GM18499 (cell line): ENCODE results near the gene MARK3.

Experiments
- ATAC-seq: cut with Tn5 transposase; IDR thresholded peaks from one replicate; pipeline ENCODE4 v1.9.1; 2021; ENCODE audit warnings: moderate number of reproducible peaks; ENCODE audit not compliant: insufficient read depth, unreplicated experiment

The MARK3 gene

DNA sequence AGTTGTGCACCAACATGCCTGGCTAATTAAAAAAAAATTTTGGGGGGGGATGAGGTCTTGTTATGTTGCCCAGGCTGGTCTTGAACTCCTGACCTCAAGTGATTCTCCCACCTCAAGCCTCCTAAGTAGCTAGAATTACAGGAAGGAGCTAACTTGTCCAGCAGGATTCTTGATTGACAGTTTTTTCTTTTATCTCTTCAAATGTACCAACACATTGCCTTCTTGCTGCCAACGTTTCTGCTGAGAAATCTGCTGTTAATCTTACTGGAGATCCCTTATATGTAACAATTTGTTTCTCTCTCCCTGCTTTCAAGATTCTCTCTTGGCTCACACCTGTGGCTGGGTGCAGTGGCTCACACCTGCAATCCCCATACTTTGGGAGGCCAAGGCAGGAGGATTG, 22.4 kb upstream of the MARK3 start:
- ATAC-seq: no peak

DNA sequence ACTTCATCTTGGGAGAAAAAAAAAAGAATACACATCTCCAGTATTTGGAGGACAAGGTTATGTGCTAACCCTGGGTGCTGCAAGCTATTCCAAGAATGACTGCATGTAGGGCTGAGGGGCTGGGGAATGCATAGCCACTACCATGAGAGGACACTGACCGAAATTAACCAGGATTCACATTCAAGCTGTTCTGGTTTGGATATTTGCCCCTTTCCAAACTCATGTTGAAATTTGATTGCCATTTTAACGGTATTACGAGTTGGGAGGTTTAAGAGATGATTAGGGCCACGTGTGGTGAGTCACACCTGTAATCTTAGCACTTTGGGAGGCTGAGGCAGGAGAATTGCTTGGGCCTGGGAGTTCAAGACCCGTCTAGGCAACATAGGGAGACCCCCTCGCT, 18.5 kb upstream of the MARK3 start:
- ATAC-seq: no peak

- ATAC-seq: no peak
These were observed 17.2 kb upstream of the MARK3 start for GRCh38 chr14:103367995-103368394.

GRCh38 chr14:103370087-103370486, 15.1 kb upstream of the MARK3 start:
- ATAC-seq: no peak

GRCh38 chr14:103372017-103372416, 13.2 kb upstream of the MARK3 start:
- ATAC-seq: no peak

DNA sequence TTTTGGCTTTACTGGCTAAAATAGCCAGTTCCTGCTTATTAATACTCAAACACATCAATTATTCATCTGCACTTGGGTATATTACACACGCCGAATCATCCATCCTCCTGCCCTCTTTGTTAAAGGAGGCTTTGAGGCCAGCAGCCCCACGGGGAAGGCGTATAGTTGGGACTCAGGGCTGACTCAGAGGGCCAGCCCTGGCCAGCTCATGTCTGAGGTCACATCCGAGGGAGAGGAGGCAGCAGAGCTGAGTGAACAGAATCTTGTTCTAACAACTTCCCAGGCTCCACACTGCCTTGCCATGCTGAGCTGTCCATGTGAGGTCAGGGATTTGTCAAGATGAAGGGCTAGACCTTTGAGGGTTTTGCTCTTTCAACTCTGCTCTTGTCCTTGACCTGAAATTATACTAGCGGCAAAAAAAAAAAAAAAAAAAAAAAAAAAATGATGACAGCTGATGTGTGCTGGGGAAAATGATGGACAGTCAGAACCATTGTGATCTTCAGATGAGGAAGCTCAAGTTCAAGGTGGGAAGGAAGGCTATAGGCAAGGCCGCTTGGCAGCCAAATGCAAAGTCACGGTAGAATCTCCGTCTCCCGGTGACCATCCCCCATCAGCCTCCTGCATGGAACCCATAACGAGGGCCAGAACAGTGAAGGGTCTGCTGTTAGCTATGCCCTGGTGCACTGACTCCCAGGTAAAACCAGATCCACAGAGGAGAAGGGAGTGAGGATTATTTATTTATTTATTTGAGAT, 12.5 kb upstream of the MARK3 start:
- no peak for ATAC-seq

GRCh38 chr14:103374121-103374520, 11.1 kb upstream of the MARK3 start:
- ATAC-seq: no peak

GRCh38 chr14:103377522-103378037, 7.6 kb upstream of the MARK3 start:
- ATAC-seq: no peak

GRCh38 chr14:103378038-103378854, 7.0 kb upstream of the MARK3 start:
- ATAC-seq: no peak

DNA sequence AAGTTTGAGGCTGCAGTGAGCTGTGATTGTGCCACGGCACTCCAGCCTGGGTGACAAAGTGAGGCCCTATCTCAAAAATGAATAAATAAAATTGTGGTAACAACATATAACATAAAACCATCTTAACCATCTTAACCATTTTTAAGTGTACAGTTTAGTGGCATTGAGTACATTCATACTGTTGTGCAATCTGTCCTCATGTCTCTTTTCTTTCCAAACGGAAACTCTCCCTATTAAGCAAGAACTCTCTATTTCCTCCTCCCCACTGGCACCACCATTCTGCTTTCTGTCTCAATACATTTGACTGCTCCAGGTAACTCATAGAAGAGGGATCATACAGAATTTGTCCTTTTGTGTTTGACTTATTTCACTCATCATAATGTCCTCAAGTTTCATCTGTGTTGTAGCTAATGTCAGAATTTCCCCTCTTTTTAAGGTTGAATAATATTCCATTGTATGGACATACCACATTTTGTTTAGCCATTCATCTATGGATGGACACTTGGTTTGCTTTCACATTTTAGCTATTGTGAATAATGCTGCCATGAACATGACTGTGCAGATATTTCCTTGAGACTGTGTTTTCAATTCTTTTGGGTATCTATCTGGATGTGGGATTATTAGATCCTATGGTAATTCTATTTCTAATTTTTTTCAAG, 4.4 kb upstream of the MARK3 start:
- ATAC-seq: no peak

GRCh38 chr14:103382376-103382775, 2.8 kb upstream of the MARK3 start:
- ATAC-seq: no peak

DNA sequence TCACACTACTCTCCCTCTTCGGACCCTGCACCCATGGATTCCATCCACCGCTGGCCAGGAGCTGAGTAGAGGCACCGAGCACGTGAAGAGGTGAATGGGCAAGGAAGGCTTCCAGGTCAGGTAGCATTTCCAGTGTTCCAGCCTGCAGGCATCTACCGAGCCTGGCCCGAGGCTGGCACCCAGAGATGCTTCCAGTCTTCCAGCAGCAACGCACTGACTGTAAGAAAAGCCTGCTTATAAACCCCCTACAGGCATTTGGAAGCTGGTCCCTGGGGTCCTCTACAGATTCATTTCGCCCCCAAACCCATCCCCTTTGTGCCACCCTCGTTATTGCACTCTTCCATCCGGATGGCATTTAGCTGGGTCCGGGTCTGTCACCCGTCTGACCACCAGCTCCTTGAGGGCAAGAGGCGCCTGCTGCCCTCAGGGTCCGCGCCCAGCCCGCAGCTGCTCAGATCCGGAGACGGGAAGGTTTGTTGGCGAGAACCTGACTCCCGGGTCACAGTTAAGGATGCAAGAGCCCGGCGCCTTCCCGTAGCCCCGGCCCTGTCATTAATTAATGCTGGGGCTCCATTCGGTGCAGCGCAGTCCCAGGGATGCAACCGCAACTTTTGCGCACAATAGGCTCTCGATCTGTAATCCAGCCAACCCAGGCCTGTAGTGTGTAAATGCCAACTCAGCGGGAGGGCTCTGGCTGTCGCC, 614 bp upstream of the MARK3 start:
- ATAC-seq: peak; percentile 5

DNA sequence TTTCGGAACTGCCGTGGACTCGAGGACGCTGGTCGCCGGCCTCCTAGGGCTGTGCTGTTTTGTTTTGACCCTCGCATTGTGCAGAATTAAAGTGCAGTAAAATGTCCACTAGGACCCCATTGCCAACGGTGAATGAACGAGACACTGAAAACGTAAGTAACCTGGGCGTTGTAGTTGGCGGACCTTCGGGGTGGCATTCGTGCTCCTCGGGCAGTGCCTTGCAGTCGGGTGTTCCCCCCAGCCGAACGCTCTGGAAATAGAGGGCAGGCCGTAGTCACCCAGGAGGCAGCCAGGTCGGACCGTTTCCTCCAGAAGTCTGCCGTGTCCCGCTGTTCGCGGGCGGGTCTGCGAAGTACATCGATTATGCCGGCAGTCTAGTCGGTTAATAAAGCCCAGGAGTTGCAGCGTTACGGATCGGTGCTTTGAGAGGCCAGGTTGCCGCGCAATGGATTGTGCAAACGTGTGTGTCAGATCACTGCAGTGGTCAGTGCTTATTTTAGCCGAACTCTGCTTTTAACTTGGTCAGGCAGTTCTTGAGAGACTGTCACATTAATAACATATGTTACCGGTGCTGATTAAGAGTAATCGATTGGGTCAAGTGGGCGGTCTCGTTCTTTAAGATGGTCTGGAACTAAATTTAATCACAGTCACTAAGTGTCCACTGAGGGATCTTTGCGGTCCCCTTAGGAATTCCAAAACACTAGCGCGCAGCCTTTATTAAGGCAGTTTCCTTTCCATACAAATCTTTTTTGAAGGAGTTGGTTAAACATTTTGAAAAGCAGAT, 906 bp downstream of the MARK3 start:
- ATAC-seq: no peak

DNA sequence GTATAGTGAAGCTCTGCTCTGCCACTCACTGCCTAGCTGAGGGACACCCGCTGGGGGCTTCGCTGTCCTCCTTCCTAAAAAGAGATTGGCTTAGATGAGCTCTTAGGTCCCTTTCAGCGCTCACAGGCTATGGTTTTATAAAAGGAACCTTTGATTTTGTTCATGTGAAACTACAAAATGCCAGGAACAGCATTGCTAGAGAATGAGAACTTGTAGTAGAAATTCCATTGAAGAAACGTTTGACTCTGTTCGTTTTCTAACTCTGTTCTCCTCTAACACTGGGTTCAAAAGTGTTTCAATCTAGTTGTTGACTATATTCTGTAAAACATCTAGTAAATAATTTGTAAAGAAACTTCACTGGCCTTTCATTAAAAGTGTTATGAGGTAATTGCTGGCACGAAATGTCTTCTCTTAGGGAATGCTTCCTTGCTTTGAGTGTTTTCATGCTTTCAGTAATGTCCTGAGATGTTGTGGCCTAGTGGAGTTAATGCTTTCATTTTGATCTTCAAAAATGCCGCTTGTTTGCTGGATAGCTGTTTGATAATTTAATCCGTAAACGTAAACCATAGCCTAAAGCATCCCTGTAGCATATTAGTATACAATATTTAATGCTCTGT, 1.6 kb downstream of the MARK3 start:
- no peak for ATAC-seq

- no peak for ATAC-seq
These were observed 3.4 kb downstream of the MARK3 start for GRCh38 chr14:103388664-103389063.

DNA sequence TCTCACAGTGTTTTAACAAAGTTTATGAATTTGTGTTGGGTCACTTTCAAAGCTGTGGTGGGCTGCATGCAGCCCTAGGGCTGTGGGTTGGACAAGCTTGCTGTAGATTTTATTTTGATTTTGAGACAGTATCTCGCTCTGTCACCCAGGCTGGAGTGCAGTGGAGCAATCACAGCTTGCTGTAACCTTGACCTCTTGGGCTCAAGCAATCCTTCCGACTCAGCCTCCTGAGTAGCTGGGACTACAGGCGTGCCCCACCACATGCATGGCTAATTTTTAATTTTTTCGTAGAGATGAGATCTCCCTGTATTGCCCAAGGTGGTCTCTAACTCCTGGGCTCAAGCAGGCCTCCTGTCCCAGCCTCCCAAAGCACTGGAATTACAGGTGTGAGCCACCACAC, 5.4 kb downstream of the MARK3 start:
- no peak for ATAC-seq

GRCh38 chr14:103391048-103391447, 5.8 kb downstream of the MARK3 start:
- no peak for ATAC-seq

- ATAC-seq: no peak
These were observed 6.9 kb downstream of the MARK3 start for GRCh38 chr14:103392106-103392505.

GRCh38 chr14:103392572-103392971, 7.4 kb downstream of the MARK3 start:
- no peak for ATAC-seq
